HG03442 (cell line): ENCODE data around the gene SENP8.
"Not testable (repeated sequence)": the region's sequence is repeated elsewhere in the genome, so short reads cannot be mapped to it uniquely, and the experiment has no call there.

Experiments used
- ATAC-seq: cut with Tn5 transposase; IDR thresholded peaks from one replicate; pipeline ENCODE4 v1.9.1; 2021; ENCODE audit warnings: mild to moderate bottlenecking, moderate library complexity; ENCODE audit not compliant: unreplicated experiment

Gene SENP8

DNA sequence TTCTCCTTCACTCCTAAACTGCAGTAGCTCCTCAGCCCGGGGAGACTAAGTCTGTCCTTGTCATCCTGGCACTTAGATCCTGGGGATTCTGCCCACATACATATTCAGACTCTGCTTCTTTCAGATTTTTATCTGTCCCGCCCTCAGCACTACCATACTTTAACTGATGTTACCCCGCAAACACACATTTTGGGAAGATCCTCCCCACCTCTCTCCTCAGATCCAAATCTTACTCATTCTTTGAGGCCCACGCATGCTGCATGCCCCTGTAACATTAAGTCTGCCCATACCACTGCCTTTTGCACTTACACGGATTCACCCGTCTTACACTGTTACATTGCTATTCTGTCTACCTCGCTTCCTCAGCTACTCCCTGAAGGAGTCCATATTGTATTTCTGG, 36.1 kb downstream of the SENP8 start:
- no peak for ATAC-seq

DNA sequence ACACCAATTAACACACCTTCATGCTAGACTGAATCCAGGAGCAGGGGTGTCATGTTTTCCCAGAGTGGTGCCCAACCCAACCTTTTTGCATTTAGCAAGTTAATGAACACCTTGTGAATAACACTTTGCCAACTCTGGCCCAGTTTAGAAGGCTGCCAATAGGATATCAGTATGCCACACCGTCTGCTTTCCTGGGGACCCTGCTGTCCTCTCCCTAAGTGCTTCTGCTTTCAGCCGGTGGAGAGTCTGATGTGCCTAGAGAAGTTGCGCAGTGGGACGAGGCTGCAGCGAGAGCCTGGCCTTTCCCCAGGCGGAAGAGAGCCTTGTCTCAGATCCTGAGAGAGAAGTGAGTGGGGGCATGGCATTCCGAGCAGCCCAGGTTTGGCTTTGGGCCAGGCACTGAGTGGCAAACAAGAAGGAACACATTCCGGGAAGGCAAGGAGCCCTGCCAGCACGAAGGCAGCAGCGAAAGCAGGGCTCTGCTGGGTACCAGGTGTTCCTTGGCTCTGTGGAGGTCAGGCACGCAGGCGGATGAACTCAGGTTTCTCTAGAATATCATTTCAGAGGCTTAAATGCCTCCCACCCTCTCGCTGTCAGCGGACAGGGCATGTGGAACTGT, 36.9 kb downstream of the SENP8 start:
- ATAC-seq = no peak

DNA sequence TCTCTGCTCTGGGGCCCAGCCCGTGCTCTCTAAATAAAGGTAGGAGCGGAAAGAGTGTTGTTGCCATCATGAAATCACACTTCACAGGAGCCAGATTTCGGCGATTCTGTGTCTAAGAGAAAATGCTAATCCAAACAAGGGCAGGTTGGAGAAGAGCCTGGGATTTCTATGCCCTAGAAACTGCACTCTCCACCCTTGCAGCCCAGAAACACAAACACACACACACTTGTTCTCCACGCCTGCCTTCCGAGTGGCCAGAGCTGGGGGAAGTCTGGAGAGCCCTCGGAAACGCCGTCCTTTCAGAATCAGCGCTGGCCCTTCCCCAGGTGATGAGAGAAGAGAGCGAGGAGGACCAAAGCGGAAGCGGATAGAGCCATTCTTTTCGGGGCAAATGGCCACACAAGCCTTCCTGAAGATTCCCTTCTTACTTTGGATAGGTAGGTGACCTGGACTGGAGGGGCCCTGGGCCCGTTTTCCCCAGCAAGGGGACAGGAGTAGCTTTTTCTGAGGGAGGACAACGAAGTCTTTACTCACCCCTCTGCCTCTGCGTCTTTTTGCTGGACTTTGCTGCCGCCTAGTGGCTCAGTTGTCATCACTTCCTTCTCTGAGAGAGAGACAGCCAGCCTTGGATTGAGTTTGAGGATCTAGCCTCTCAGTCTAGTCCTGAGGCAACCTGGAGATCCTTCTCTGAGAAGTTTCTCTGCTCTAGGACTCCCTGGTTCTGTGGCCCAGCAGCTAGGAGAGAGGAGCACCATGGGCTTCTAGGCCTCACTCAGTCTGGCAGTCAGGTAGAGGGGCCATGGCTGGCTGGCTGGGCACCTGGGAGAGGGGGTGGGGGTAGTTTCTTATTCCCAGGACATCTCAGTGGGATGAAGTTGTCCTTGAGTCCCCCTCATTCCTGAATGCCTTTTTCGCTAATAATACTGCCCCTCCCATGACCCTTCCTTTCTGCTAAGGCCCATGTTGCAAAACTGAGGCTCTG, 37.7 kb downstream of the SENP8 start:
- ATAC-seq = no peak

DNA sequence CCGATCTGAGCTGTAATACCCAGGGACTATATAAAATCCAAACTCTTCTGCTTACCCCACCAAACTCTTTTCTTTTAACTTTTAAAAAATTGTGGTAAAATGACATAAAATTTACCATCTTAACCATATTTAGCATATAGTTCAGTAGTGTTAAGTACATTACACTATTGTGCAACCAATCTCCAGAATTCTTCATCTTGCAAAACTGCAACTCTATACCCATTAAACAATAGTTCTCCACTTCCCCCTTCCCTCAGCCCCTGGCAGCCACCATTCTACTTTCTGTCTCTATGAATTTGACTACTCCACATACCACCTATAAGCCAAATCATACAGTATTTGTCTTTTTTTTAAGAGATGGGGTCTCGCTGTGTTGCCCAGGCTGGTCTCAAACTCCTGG, 38.7 kb downstream of the SENP8 start:
- no peak for ATAC-seq

DNA sequence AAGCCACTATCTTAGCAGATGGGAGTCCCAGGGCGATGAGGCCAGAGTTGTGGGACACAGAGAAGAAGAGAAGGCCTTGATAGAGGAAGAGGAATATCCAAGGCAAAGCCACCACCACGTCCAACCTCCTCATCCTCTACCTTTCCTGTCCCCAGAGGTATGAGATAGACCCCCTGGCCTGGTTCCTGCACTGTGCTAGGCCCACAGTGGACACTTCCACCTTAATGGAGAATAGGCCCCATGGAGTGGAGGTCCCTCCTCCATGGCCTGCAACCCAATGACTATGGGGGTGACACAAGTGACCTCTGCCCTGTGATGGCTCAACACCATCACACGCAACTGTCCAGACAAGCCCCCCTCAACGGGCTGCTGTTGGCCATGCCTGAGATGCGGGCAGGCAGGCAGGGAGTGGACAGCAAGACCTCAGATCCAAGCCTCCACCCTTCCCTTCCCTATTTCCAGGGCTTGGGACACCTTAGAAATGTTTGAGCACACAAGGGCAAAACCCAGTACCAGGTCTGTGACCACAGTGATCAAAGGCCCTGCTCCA, 42.6 kb downstream of the SENP8 start:
- ATAC-seq = no peak

DNA sequence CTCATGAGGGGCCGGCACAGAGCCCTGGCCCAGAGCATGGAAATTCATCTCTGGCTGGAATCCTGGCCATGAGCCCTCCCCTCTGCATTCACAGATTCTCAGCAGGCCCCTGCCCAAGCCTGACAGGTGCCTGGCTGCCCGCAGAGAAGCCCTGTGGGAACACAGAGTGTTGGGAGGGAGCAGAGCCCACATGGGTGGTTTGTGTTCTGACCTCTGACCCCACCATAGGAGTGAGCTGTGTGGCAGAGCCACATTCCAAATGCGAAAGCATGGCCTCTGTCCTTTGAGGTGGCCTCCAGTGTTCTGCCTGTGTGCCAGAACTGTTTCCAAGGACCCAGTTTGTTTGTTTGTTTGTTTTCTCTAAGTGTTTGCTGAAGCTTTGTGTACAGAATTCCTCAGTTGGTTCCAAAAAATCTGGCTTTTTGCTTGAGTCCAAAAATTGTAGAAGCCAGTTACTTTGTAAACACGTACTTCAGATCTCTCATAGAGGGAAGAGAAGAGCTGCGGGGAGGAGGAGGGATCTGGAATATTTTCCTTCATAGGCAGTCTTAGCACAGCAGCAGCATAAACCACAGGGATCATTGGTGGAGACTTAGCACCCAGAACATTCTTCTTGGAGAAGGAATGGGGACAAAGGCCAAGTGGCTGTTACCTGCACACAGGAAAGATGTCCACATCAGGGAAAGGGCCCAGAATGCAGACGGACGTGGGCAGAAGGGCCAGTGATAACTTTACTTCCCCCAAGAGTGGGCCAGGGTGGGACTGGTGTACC, 43.3 kb downstream of the SENP8 start:
- ATAC-seq = no peak

DNA sequence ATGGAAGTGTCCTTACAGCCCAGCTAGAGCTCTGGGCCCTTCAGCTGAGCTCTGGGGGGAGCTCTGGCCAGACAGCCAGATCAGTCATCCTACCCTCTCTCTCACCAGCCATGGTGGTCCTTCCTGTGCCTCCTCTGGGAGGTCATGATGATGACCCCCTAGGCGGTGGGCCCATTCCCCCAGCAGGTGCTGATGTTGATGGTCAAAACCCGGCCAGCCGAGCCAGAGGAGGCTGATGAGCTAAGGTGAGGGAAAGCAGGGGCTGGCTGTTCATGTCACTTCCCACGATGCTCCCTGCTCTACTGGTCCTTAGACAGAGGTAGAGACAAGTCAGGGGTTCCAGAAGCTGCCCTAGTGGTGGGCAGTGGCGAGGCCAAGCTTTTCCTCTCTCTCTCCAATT, 44.4 kb downstream of the SENP8 start:
- no peak for ATAC-seq

DNA sequence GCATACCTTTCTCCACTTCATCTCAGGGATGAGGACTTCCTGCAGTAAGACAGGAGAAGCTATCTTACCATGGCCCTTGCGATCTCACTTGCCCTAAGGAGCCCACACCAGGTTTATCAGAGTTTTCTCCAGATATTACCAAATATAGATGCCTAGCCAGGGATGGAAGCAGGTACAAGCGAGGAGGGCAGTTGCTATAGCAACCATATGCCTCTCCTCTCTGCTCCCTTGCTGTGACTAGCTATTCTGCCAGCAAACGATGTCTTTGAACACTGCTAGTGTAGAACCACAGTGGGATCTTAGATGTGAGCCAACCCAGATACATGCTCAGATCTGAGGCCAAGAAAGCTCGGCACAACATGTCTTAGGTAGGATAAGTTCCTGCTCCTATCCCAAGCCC, 45.5 kb downstream of the SENP8 start:
- ATAC-seq = no peak

DNA sequence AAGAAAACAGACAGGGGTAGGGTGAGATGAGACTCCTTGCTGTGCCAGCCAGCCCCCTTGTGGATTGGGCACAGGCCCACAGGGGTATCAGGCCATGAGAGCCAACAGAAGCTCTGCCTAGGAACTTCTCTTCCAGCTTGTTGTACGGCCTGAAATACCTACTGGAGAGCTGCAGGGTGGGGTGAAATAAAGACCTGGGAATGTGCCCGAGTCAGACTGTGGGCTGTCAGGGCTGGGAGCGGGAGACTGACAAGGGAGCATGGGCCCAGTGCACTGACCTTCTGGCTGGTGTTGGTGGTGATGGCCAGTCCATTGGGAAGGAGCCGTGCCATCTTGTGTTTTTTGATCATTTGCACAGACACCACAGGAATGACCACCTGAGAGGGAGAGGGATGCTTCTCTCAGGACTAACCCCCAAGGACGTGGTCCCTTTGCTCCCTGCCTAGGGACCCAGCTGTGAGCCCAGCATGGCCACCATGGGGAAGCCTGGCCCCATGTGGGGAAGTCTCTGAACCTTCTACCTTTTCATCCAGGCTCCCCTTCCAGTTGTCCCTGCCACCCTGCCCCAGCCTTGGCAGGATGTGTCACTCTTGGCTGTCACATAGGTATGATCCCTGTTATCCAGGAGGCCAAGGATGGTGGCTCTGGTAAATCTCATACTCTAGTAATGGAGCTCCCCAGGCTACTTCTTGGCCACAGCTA, 48.7 kb downstream of the SENP8 start:
- ATAC-seq = no peak

DNA sequence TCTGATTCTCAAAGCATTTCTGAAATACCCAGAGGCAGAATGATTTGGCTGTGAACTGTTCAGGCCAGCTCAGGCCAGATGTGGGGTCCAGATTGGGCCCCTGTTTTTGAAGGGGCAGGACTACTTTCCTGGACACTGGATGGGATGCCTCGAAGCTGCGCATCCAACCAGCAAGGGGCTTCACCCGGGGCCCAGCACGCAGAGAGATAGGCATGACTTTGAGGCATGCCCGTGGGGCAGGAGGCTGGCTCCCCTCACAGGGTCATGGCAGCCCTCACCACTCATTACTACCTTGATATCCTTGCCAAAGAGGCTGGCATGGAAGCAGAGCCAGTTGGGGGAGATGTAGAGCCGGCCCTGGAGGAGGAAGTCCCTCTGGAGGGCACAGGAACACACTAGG, 49.2 kb downstream of the SENP8 start:
- no peak for ATAC-seq

DNA sequence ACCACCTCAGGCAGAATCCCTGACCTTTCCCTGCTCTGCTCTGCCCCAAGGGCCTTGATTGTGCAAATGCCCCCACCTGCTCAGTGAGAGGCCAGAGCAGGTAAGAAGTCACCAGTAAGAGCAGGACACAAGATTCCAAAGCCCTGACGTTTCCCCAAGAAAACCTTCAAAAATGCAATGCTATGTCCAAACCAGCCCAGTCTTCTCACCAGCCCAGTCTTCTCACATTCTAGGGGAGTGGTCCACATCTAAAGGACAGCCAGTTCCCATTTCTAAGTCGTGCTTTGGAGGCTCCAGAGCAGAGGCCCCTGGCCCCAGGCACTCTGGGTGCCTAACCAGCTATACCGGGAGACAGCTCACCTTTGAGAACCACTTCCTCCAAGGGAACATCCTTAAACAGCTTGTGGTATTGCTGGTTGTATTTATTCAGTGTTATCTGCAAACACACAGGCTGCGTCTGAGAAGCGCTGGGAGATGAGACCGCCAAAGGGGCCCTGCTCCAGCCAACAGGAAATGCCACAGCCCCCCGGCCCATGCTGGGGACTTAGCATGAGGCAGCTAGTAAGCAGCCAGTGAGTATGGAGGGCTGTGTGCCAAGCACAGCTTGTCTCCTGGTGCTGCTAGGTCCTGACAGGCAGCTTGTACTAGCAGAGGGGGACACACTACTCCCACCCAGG, 50.1 kb downstream of the SENP8 start:
- no peak for ATAC-seq

DNA sequence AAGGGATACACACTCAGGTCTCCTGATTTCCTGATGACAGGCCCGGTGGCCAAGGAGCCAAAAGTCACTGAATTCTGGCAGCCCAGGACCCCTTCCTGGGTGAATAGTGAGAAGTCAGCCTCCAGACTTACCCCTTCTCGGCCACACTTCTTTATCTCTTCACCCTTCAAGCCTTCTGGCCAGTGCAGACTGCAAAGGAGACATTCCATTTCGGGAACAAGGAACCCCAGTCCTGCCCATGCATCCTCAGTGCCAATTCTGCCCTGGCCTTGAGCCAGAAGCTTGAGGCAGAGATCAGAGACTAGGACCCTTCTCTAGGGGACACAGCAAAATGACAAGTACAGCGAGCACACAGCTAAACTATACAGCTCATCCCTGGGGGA, 50.6 kb downstream of the SENP8 start:
- no peak for ATAC-seq

DNA sequence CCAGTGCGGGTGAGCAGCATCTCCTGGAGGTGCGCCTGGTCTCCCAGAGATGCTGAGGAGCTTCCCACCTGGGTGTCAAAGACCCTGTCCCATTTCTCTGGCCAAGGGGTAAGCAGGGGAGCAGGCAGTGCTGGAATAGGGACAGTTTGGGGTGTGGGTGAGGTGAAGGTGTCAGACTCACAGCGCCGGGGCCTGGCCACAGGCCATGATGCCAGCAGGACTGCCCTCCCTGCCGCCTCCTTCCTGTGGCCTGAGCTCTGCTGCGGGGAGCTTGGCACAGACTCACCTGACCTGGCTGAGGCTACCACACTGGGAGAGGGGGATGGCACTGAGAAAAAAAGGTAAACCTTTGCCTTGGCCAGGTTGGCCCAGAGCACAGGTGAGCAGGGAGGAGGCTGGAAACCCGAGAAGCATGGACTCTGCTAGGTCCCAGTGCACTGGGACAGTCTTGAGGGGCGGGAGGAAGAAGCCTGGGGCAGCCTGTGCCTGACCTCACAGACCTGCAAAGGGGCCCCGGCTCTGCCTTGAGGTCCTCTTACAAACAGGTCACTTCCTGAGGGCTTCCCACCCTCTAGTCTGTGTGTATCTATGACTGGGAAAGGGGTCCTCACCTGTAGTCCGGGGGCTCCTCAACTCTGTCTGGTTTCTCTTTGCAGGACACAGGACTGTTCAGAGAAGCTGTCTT, 51.2 kb downstream of the SENP8 start:
- ATAC-seq = no peak

DNA sequence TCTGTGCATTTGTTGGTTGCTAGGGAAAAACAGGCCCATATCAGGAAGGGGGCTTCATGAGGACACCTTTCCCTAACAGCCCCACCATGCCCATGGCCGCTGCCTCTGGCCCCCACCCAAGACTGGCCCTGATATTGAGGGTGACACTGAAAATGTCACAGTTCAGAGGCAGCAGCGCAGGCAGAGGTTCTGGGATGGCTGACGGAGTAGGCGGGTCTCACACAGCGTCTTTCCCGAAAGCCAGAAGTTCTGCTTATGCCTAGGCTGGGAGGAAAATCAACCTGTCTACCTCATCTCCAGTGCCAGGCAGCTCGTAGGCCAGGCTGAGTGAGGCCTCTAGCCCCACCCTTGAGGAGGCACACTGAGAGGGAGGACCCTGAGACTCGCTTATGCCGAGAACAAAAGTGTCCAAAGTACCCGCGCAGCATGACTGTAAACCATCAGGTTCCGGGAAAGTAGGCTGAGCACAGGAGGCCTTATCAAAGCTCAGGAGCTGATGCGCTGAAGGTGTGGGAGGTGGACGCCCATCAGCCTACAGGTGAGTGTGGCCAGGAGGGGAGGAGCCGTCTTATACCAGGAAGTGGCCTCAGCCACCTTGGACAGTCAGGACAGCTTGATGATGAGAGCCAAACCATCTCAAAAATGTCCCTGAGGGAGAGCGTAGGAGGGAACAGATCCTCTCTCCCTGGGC, 51.9 kb downstream of the SENP8 start:
- ATAC-seq = no peak

DNA sequence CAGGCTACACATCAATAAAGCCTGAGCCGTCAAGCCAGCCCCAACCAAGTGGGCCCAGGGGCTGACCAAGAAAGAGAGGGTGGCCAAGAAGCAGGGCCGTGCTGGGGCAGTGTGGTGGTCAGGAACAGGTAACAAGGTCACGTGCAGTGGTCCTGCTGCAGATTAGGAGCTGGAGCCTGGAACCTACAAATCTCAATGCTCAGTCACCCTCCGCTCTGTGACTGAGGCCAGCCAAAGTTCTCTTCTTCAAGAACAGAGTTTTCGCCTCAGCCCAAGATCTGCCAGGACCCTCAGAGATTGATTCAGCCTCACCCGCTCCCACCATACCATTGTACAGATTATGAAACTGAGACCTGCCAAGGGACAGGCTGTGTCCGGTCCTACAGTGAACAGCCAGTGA, 52.5 kb downstream of the SENP8 start:
- no peak for ATAC-seq

DNA sequence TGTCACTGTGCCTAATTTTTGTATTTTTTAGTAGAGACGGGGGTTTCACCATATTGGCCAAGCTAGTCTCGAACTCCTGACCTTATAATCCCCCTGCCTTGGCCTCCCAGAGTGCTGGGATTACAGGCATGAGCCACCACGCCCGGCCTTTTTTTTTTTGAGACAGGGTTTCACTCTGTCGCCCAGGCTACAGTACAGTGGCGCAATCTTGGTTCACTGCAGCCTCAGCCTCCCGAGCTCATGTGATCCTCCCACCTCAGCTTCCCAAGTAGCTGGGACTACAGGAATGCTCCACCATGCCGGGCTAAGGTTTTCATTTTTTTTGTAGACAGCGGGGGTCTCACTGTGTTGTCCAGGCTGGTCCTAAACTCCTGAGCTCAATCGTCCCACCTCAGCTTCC, 53.8 kb downstream of the SENP8 start:
- not testable (repeated sequence) for ATAC-seq

DNA sequence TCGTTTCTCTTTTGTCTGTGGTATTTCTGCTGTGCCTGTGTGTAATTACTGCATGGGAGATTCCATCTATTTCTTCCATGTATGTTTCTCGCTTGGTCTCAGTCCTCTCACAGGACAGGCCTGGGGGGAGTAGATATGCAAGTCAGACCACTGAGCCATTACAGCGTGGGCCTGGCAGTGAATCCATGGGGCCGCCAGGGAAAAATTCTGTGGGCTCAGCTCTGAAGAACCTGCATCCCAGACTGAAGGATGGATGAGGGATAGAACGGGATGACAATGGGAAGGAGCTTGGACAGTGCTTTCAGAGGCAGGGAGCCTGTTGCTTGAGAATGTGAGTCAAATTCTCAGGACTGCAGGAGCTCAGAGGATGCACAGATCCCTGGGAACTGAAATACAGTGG, 54.6 kb downstream of the SENP8 start:
- no peak for ATAC-seq

DNA sequence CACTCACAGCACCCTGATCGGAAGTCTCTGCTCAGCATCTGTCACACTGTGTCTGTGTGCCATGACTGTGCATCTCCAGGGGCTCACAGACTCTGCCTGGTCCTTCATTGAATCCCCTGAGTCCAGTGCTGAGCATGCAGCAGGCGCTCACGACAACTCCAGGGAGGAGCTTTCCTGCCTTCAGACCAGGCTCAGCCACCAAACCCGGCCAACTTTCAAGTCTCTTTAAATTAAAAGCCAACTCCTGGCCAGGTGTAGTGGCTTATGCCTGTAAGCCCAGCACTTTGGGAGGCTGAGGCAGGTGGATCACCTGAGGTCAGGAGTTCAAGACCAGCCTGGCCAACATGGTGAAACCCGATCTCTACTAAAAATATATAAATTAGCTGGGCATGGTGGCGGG, 55.2 kb downstream of the SENP8 start:
- ATAC-seq = no peak
